ENCODE results near the gene CDK17. TPM values are rescaled to one million over a fixed set of nuclear protein-coding genes. Genes with fewer than 3 reads are reported as not detected.
"Not testable (repeated sequence)": the region's sequence is repeated elsewhere in the genome, so short reads cannot be mapped to it uniquely, and the experiment has no call there.

Gene CDK17
- 22.2 TPM for polyA plus RNA-seq (2013, experiment 1 of 2; ENCODE audit: insufficient read length)
- 20.1 TPM for polyA plus RNA-seq (2013, experiment 2 of 2; ENCODE audit: insufficient read length)

DNA sequence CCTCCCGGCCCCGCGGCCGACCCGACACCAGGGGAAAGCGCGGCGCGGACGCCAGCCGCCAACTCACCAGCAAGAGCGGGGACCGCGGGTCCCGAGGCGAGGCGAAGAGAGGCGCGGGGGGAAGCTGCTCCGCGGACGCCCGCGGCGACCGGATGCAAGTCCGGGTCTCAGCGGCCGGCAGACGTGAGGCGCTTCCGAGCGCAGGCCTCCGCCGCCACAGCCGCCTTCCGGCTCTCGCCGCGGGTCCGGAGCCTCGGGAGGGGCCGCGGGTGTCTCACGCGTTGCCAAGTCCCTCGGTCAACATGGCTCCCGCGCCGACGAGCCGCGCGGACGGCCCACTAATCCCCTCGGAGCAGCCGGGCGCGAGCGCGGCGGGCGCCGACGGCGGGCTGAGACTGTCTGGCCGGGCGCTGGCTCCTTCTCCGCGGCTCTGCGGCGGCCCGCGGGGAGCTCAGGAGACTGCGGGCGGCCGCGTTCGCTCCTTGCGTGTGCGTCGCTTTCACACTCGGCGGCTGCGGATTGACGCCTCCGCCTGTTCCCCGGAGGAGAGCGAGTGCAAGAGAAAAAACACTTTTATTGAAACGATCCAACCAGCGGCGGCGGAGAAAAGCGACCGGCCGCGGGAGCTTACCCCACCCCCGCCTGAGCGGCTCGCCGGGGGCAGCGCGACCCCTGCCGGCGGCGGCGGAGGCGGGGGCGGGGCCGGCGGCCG lies at the start of gene CDK17:
Gene CDK17, minus strand, starts transcription at position 521 of the 712 bp plus-strand sequence. CDS start 65,603 bp downstream, outside the sequence.
- DNase-seq: peak; percentile 86

DNA sequence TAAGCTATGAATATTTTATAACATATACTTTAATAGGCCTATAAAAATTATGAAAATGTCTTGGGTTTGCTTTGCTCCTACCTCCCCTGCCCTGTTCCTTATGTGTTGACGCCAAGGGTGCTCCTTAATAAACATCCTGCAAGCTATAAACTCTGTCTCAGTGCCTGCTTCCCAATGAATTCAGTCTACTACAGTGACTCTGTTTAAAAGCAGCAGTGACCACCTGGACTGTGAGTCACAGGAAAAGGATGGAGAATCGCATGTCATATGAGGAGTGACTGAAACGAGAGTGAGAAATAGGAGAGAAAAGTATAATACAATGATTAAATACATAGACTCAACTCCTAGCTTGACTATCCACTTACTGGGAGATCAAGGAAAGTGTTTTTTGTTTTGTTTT lies 48.1 kb upstream of the CDK17 start:
- peak; percentile 36 for DNase-seq

DNA sequence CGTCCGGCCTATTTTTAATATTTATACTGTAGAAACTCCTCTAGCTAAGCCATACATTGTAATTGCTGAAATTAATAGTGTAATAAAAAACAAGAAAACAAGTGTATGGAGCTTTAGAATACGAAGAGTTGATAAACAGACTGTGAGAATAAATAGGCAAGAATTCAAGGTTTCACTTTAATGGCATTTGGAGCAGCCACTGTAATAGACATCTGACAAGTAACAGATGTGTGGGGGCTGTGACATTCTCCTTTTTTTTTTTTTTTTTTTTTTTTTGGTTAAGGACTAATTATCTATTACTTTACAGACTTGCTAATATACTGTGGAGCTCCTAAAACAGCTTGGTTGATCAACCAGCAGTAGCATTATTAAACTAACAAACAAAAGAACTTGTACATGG lies 47.0 kb upstream of the CDK17 start:
- DNase-seq: no peak

DNA sequence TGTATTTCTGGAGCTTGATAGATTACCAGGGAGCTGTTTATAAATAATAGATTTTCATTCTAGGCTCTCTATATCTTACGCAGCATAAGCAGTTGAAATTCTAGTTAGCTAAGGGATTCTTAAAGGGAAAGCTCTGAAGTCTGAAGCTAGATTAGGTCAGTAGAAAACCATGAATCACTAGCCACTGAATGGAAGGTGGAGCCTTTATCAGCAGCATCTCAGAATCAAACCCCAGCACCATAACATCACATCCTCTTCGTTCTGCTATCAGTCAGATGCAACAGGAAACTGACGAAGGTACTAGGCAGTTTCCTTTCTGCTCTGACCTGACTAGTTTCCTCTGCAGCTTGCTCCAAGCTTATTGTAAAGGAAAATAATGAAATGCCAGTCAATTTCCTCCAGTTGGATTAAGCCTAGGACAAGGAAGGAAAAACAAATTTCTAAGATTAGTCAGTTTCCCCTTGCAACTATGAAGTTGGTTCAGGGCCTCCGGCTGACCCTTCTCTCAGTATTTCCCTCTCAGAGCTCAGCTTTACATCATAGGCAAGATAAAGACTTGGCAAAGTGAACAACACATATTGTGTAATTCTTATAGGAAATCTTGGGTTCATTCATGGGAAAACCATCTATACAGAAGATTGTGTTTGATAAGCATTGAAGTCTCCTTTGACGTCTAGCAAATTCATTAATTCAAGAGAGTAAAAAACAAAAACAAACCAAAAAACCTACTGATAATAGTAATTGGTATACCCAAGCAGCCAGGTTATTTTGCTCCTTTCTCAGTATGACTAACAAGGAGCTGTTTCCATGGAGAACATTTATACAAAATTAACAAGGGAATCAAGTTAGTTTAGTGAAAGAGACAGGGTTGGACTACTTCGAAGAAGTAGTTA lies 45.7 kb upstream of the CDK17 start:
- peak; percentile 90 for DNase-seq

DNA sequence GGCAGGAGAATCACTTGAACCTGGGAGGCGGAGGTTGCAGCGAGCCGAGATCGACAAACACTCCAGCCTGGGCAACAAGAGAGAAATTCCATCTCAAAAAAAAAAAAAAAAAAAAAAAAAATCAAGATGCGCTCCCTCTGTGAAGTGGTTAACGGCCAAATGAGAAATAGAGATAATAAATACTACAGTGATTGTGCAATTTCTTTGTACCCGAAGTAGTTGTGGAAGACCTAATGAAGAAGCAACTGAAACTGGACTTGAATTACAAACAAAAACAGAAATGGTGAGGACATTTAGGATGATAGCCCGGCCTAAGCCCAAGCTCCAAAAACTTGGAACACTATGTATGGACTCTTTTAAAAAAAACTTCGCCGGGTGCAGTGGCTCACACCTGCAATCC lies 44.2 kb upstream of the CDK17 start:
- DNase-seq: no peak

DNA sequence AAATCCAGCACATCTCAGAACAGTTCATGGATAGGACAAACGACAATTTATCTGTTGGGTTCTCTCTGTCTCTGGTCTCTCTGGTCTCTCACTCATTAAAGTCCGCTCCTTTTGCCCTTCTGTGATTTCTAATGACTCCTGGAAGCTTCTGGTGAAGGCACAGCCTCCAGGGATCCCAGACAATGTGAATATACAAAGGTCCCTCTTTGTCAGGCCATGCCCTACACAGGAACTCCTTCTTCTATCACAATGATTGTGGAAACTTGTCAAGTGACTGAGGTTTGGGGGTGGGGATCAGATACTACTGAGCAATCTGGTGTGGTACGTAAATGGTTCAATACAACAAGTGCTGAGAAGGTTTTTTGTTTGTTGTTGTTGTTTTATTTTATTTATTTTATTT lies 42.7 kb upstream of the CDK17 start:
- no peak for DNase-seq

DNA sequence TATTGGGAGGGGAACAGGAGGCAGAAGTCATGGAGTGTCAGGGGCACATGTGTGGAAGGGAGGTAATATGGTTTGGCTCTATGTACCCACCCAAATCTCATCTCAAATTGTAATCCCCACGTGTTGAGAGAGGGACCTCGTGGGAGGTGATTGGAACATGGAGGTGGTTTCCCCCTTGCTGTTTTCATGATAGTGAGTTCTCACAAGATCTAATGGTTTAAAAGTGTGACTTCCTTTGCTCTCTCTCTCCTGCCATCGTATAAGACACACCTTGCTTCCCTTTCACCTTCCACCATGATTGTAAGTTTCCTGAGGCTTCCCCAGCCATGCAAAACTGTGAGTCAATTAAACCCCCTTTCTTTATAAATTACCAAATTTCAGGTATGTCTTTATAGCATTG lies 41.6 kb upstream of the CDK17 start:
- DNase-seq: no peak

DNA sequence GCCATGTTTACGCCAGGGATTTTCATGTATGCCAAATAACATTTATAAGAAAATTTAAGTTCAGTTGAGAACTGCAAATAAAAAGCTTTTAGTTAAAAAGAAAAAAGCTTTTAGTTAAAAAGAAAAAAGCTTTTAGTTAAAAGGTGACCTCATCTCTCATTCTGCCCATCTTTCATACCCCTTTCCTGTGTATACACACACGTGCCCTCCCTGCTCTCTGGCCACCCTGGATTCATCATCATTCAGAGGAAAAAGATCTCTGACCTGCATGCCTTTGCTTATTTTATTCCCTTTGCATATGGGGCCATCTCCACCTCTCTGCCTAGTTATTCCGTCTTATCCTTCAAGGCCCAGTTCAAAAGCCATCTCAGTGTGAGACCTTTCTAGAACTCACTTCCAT lies 38.1 kb upstream of the CDK17 start:
- no peak for DNase-seq

DNA sequence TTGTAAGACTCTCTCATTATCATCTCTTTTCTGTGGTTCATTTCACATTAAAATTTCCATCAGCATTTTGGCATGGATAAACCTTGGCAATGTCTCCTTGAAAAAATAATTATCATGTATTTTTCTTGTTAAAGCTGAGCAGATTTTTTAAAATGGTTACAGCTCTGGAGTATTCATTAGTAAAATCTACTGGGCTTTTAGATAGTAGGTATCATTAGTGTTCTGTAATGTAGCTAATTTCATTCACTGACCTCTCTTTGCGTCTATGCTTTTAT lies 36.9 kb upstream of the CDK17 start:
- no peak for DNase-seq

DNA sequence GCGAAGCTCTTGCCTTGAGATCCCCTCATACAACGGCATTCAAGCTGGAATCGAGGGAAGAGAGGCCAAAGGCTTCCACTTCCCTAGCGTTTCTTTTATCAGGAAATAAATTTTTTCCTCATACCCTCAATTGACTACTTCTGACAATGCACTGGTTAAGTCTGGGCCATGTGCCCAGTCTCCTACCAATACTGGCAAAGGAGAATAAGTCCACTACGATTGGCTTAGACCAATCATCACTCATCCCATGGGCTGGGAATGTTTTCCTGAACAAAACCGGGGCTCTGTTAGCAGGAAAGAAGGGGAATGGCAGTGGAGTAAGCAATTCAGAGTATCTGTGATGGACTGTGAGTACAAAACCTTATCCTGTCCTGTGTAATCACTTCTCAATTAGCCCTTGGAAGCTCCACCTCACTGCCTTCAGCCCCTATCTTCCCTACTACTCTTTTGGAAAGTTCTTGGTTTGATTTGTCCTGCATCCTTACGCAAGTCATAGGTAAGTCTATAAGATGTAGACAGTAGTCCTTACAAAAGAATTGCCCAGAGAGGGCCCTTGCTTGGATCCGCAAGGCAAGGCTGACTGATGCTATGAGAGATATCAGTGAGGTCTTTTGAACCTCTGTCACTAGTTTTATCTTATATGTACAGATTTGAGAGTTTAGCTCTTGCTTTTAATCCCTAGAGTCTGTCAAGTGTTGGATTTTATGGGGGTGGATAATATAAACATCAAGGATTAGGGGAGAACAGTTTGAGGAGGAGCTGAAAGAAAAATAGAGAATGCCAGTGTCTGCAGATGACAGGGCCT lies 36.3 kb upstream of the CDK17 start:
- DNase-seq: no peak

DNA sequence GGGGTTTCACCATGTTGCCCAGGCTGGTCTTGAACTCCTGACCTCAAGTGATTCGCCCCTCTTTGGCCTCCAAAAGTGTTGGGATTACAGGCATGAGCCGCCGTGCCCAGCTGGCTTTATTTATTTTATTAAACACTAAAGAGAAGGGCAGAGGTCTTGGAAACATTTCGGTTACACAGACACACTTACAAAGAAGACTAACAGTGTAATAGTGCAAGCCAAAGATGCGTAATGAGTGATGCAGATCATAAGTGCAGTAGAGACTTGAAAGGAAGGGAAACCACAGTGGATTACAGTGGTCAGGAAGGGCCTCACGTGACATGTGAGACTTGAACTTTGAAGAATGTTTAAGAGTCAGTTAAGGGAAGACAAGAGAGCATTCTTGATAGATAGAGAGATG lies 33.9 kb upstream of the CDK17 start:
- DNase-seq: peak; percentile 78

DNA sequence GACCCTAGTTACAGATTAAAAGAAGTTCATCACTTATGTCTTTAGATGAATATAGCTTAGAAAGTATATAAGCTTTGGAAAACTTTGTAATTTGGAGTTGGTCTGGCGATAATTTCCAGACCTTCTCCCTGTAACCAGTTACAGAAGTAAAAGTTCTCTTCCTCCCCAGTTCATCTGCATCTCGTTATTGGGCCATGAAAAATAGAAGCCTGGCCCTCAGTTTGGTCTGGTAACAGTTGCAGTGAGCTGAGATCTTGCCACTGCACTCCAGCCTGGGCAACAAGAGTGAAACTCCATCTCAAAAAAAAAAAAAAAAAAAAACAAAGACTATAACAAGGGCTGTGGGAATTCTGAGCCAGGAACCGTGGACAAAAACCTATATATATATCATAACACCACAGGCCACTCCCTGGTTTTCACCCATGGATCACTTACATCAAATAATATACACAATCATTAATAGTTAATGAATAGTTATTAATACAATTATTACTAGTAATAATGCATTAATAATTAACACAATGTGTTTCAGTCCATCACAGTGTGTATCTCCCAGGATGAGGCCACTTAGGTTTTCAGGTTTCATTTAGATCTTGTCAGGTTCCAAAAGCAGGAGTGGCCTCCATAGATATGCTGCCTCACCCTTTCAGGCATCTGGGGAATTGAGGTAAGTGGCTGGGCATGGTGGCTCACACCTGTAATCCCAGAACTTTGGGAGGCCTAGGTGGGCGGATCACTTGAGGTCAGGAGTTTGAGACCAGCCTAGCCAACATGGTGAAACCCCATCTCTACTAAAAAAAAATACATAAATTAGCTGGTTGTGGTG lies 32.5 kb upstream of the CDK17 start:
- DNase-seq: not testable (repeated sequence)

DNA sequence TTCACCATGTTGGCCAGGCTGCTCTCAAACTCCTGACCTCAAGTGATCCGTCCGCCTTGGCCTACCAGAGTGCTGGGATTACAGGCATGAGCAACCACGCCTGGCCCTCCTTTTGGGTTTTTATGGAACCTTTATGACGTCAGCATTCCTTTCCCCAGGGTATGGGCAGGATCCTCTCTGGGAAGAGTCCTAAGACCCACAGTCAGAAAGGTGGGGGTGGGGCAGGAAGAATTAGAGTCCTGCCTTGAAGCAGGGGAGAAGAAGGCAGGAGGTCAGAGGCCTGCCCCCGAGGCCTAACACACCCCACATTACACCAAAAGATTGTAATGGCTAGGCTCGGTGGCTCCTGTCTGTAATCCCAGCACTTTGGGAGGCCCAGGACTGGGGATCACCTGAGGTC lies 30.8 kb upstream of the CDK17 start:
- DNase-seq: no peak

DNA sequence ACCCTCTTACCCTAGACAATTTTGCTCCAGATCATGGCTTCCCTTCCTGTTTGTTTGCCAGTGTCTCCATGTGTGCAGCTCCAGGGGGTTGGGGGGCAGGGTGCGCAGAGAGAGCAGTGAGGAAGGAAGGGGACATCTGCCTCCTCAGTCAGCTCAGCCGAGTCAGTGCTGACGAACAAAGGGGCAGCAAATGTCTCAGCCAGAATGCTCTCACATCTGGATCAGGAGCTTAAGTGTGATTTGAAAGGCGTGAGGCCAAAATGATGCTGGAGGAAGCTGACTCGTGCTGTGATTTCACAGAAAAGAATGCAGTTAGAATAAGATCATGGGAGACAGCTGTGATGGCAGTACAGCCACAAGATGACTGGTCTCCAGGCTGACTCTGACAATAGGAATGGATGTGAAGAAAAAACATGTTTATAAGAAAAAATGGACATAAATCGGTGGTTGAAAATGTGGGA lies 27.1 kb upstream of the CDK17 start:
- peak; percentile 100 for DNase-seq

DNA sequence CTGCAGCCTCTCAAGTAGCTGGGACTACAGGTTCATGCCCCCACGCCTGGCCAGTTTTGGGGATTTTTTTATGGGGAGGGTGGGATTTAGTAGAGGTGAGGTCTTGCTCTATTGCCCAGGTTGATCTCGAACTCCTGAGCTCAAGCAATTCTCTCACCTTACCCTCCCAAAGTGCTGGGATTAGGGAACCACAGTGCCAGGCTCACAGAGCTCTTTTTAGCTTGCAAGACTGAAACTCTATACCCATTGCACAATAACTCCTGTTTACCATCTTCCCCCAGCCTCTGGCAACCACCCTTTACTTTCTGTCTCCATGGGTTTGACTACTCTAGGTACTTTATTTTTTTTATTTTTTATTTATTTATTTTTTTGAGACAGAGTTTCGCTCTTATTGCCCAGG lies 25.7 kb upstream of the CDK17 start:
- DNase-seq: no peak

DNA sequence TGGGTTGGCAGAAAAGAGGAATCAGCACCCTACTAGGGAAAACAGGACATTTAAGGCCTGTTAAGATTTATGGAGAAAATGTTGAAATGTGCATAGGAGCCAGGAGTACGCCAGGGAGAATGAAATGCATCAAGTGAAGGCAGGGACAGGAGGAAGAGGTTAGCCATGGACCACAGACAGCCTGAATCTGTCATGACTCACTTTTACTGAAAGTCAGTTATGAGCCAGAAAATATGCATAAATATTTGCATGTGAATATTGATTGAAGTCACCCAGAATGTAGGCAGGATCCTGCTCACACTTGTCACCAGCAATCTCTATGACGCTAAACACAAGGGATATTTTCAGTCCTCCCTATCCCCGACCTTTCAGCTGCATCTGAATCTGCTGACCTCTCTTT lies 25.1 kb upstream of the CDK17 start:
- DNase-seq: peak; percentile 94

DNA sequence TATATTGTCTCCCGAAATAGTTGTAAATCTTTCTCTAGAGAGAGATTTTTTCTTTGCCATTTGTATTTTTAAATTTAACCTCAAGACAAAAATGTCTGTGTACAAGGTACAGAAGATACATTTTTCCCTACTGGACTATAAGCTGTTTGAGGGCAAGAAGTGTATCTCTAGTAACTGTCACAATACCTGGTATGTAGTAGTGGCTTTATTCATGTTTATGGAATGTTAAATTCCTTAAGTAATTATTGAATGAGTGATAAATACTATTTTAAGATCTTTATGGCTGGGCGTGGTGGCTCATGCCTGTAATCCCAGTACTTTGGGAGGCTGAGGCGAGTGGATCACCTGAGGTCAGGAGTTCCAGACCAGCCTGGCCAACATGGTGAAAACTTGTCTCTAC lies 24.4 kb upstream of the CDK17 start:
- peak; percentile 42 for DNase-seq

DNA sequence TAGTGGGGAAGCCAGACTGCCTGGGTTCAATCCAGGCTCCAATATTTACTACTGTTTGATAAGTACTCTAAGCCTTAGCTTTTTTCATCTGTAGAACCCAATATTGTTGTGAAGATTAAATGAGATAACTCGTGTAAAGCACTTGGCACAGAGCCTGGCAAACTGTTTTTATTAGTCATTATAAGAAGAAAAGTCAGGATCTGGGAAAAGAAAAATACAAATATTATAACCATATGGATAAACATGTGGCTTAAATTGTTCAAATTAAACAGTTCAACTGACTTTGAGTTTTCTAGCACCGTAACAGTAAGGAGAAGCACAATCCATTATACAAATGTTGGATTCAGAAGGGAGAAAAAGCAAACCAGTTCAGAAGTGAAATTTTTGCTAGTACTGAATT lies 22.0 kb upstream of the CDK17 start:
- peak; percentile 71 for DNase-seq

DNA sequence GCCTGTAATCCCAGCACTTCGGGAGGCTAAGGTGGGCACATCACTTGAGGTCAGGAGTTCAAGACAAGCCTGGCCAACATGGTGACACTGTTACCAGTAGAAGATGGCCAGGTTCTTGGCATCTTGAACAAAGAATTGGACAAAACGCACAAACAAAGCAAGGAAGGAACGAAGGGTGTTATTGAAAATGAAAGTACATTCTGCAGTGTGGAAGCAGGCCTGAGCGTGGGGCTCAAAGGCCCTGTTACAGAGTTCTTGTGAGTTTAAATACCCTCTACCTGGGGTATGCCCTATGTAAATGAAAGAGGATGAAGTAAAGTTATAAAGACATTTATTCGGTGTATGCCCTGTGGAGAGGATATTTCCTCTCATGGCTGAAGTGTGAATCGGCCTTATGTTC lies 20.8 kb upstream of the CDK17 start:
- no peak for DNase-seq

DNA sequence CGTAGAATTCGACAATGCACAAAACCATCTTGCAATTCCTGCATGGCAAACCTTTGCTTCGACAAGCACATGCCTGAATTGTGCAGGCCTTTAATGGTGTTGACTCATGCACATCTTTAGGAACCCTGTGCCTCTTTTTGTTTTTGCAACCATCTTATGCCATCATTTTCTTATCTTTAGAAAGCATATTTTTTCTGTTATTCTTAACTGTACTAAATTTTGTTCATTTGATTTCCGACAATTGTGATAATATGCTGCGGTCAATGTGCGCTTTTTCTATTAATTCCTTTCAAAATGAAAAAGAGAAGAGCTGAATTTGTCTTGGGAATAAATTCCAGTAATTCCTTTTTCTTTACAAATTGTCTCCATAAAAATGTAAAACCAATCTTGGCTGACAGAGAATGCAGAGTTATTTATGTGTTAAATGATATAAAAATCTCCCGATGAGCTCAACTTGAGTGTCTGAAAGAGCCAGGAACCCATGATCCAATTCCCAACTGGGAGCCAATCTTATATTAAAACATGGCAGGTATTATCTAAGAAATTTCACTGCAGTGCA lies 20.1 kb upstream of the CDK17 start:
- DNase-seq: peak; percentile 66

DNA sequence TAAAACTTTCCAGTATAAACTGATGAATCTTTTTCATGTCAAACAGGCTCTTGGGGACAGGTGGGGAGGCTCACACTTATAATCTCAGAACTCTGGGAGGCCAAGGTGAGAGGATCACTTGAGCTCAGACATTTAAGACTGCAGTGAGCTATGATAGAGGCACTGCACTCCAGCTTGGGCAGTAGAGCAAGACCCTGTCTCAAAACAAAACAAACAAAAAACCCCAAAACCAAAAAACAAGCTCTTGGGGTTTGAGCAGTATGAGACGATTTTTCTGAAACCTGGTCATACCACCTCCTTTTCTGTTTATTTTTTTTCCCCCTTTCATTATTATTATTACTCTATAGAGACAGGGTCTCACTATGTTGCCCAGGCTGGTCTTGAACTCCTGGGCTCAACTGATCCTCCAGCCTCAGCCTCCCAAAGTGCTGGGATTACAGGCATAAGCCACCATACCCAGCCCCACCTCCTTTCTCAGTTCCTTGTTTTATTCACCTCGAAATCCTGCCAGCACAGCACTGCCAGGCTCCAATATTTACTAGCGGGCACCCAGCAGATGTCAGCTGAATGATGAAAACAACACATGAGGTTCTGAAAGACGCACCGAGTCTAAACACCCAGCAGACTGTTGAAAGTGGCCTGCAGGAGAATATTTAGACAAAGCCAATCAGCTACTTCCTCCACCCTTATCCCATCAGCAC lies 19.5 kb upstream of the CDK17 start:
- DNase-seq: no peak

All from fibroblast of skin of back (primary cell).